Sigmoid colon (tissue), 7 donors: ENCODE data around the gene PLCB2. TPM values are rescaled to one million over a fixed set of nuclear protein-coding genes. Genes with fewer than 3 reads are reported as not detected.
A peak's percentile ranks its signal among the peaks of the same experiment; 100 is the strongest.

Experiments used
- DNase-seq: peaks from one replicate; pipeline ENCODE4 v3.0.0-alpha.2; 2019
- H3K27ac ChIP-seq, 4 donors: fragments of 200-600 bp; sonication (generic); one replicate each; pipeline ENCODE4 v1.5.1; 2016 to 2019; ENCODE audit warnings: mild to moderate bottlenecking in 1 of 4
- H3K27me3 ChIP-seq, 3 donors: fragments of 200-600 bp; sonication (generic); one replicate each; pipeline ENCODE4 v1.5.1; 2019; ENCODE audit warnings: mild to moderate bottlenecking in 1 of 3
- H3K36me3 ChIP-seq, 4 donors: fragments of 200-600 bp; sonication (generic); one replicate each; pipeline ENCODE4 v1.5.1; 2016 to 2019
- H3K4me1 ChIP-seq, 4 donors: fragments of 200-600 bp; sonication (generic); one replicate each; pipeline ENCODE4 v1.5.1; 2017 to 2019
- H3K4me3 ChIP-seq, 4 donors: fragments of 200-600 bp; sonication (generic); one replicate each; pipeline ENCODE4 v1.5.1; 2017 to 2019; ENCODE audit warnings: mild to moderate bottlenecking in 2 of 4, moderate library complexity in 1 of 4
- H3K9me3 ChIP-seq, 4 donors: fragments of 200-600 bp in 3 of 4; sonication (generic) in 3 of 4; one replicate each; pipeline versions ENCODE4 v1.5.1 to v1.6.1; 2013 to 2019
- EP300 ChIP-seq, 4 donors: sonication (generic); formaldehyde crosslinking; IDR thresholded peaks; one replicate each; pipeline ENCODE4 v1.6.1; 2017; ENCODE audit warnings: antibody characterized with exemption in 4 of 4
- POLR2A ChIP-seq, 2 donors: fragments of 450-650 bp; IDR thresholded peaks; one replicate each; pipeline ENCODE4 v1.6.1; 2016; ENCODE audit warnings: antibody characterized with exemption in 2 of 2, mild to moderate bottlenecking in 2 of 2, moderate library complexity in 2 of 2
- POLR2AphosphoS5 ChIP-seq, 4 donors: sonication (generic); formaldehyde crosslinking; IDR thresholded peaks; one replicate each; pipeline ENCODE4 v1.6.1; 2017; ENCODE audit warnings: antibody characterized with exemption in 4 of 4
- WGBS, 2 donors: extraction: QIAGEN DNeasy Blood & Tissue Kit; methylation state at CpG; one replicate each; pipeline ENCODE4 v1.1.7; 2013; 5-methylcytosine and 5-hydroxymethylcytosine counted together
- intact Hi-C: fragments of 100-400 bp; cut with DNase I; formaldehyde crosslinking; loops from one replicate; pipeline ENCODE4 v1.15.1; 2023
- polyA plus RNA-seq, 3 donors: library from polyadenylated mRNA; stranded (reverse); fragments of 200-250 nt; gene quantifications; one replicate each; pipeline ENCODE4 v1.2.3, GENCODE V29; 2013
- total RNA-seq, 4 donors: library from RNA; depleted of rRNA; stranded (reverse); fragments of >200 nt; gene quantifications; one replicate each; pipeline ENCODE4 v1.1.0, GENCODE V29; 2016
- TF ChIP-seq, protein P1 (sequence below), 4 experiments: fragments of 450-650 bp in 3 of 4; fragments of 200-600 bp in 1 of 4; IDR thresholded peaks; one replicate each; pipeline ENCODE4 v1.5.1; 2016 to 2019; ENCODE audit warnings: antibody characterized with exemption in 4 of 4, mild to moderate bottlenecking in 3 of 4, moderate library complexity in 2 of 4
- donor health status: healthy with polysubstance abuse.
- donor health status: Bipolar disorder and iron deficiency.
- donor health status: healthy.

PLCB2 gene
- total and polyA plus RNA-seq, 7 donors = 2.4 to 27.5 (median 7.2) TPM

DNA sequence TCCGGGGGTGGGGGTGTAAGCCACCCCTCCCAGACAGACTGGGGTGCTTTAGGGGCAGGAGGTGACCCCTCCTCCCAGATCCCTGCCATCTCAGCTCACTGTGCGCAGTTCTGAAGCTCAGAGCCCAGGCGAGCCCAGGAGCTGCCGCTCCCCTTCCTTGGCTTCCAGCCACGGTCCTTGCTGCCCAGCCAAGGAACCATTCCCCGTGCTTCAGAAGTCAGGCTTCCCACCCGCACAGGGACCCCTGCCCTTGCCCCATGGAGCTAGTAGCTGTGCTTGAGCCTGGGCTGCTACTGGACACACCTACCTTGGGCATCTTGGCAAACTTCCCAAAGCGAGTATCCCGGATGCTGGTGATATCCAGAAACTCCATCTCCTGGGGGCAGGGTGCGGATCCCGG, 4.8 kb downstream of the PLCB2 start:
- Histone ChIP-seq H3K36me3 (no peaks in the 10 kb centered on the region), H3K27ac (no peak overlapping the region), H3K27me3 (no peaks in the 10 kb centered on the region), H3K9me3 (no peaks in the 10 kb centered on the region), H3K4me3 (no peak overlapping the region), H3K4me1 (peaks cover 0 to 11% (median 4%) of the 10 kb centered on the region in 4 donors)
- WGBS, 2 donors = 47 to 74% methylated on average over 11 of the region's 11 CpGs
- intact Hi-C loops = no loop called here
- DNase-seq = peak; percentile 55
- TF ChIP-seq POLR2A (IDR thresholded peaks at IDR 0.05) = no peak
- TF ChIP-seq POLR2AphosphoS5 (IDR thresholded peaks at IDR 0.05) = no peak
- TF ChIP-seq, protein P1, sequence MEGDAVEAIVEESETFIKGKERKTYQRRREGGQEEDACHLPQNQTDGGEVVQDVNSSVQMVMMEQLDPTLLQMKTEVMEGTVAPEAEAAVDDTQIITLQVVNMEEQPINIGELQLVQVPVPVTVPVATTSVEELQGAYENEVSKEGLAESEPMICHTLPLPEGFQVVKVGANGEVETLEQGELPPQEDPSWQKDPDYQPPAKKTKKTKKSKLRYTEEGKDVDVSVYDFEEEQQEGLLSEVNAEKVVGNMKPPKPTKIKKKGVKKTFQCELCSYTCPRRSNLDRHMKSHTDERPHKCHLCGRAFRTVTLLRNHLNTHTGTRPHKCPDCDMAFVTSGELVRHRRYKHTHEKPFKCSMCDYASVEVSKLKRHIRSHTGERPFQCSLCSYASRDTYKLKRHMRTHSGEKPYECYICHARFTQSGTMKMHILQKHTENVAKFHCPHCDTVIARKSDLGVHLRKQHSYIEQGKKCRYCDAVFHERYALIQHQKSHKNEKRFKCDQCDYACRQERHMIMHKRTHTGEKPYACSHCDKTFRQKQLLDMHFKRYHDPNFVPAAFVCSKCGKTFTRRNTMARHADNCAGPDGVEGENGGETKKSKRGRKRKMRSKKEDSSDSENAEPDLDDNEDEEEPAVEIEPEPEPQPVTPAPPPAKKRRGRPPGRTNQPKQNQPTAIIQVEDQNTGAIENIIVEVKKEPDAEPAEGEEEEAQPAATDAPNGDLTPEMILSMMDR (IDR thresholded peaks at IDR 0.05) = no peak
- TF ChIP-seq EP300 (IDR thresholded peaks at IDR 0.05) = no peak

DNA sequence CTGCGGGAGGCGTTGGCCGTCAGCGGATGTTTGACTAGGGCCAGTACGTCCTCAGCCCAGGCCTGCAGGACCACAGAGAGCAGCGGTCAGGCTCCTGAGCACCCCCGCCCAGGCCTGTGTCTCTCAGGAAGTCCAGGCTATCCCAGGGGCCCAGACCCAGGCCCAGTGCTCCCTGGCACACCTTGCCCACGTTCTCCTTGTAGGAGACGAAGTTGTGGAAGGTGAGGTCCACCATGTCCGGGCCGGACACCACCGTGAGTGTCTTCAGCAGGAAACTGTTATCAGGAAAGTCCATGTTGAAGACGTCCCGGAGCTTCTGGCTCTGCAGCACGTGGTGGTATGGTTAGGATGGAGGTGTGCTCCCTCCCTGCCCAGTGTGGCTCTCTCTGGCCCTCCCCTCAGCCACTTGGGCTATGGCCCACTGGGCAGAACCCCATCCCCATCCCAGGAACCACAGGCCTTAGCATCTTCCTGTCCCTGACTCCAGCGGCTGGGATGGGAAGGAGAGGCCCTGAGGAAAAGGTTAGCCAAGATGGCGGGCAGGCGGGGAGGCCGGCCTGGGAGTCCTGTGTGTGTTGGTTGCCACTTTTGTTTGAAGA, 5.3 kb downstream of the PLCB2 start:
- WGBS, 2 donors = 92 to 95% methylated on average over 19 of the region's 19 CpGs
- DNase-seq = peak; percentile 52
- no peaks in the 10 kb centered on the region for H3K36me3 ChIP-seq
- TF ChIP-seq, protein P1 (IDR thresholded peaks at IDR 0.05) = no peak
- no peak for TF ChIP-seq POLR2AphosphoS5 (IDR thresholded peaks at IDR 0.05)
- no peak for TF ChIP-seq POLR2A (IDR thresholded peaks at IDR 0.05)
- TF ChIP-seq EP300 (IDR thresholded peaks at IDR 0.05) = no peak
- H3K4me1 ChIP-seq = peaks cover 0 to 5% (median 1%) of the 10 kb centered on the region in 4 donors
- H3K27ac ChIP-seq = no peak overlapping the region
- intact Hi-C loops = no loop called here
- no peaks in the 10 kb centered on the region for H3K27me3 ChIP-seq
- H3K9me3 ChIP-seq = no peaks in the 10 kb centered on the region
- no peak overlapping the region for H3K4me3 ChIP-seq

DNA sequence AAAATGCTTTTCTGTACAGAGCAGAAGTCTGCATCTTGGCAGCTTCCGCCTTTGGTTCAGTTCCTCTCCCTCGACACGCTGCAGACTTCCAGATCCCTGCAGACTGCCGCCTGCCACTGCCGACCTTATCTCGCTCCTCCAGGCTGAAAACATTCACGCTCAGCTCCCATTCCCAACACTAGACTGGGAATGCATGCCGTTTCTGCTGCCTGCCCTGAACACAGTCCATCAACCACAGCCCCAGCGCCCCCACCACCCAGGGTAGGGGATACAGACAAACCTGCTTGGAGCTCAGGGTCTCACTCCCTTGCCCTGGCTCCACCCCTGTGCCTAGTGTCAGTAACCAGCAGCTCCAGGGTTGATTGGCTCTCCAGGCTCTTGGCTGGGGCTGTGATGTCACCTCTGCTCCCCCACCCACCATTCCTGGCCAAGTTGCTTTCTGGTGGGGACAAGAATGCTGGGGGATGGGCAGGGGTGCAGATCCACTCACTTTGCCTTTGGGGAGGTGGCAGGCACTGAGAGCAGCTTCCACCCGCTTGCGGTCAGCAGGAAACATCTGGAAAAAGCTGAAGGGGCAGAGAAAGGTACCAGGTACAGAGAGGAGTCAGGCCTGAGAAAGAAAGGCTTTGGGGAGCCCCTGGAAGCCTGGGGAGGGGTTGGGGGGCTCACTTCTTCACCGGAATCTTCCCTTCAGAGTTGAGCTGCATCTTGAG, 6.1 kb downstream of the PLCB2 start:
- no peak for DNase-seq
- intact Hi-C loops = no loop called here
- peaks cover 0 to 1% (median under 1%) of the 10 kb centered on the region in 4 donors for H3K4me1 ChIP-seq
- no peaks in the 10 kb centered on the region for H3K9me3 ChIP-seq
- no peaks in the 10 kb centered on the region for H3K27me3 ChIP-seq
- H3K4me3 ChIP-seq = no peak overlapping the region
- TF ChIP-seq POLR2A (IDR thresholded peaks at IDR 0.05) = no peak
- no peak for TF ChIP-seq POLR2AphosphoS5 (IDR thresholded peaks at IDR 0.05)
- TF ChIP-seq EP300 (IDR thresholded peaks at IDR 0.05) = no peak
- TF ChIP-seq, protein P1 (IDR thresholded peaks at IDR 0.05) = no peak
- WGBS, 2 donors = 75 to 90% methylated on average over 12 of the region's 12 CpGs
- H3K27ac ChIP-seq = no peak overlapping the region
- H3K36me3 ChIP-seq = no peaks in the 10 kb centered on the region

DNA sequence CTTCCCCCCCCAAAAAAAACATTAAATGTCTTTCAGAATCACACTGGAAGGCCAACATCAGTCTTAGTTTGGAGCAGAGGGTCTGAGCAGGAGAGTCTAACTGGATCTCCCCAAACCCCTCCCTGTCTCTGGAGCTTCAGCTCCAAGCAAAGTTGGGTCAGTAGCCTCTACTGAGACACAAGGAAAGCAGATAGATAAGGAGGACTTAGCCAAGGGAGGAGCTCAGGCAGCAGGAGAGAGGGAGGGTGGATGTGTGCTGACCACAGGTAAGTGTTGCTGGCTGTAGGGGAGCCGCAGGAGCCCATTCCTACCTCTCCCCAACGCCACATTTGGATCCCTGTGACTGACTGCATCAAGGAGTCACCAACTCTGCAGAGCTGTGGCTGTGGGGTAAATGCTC, 7.0 kb downstream of the PLCB2 start:
- DNase-seq = no peak
- TF ChIP-seq EP300 (IDR thresholded peaks at IDR 0.05) (no peak), POLR2A (IDR thresholded peaks at IDR 0.05) (no peak), POLR2AphosphoS5 (IDR thresholded peaks at IDR 0.05) (no peak)
- TF ChIP-seq, protein P1 (IDR thresholded peaks at IDR 0.05) = no peak
- no peak overlapping the region for H3K4me3 ChIP-seq
- H3K27ac ChIP-seq = no peak overlapping the region
- peaks cover 0 to 10% (median 9%) of the 10 kb centered on the region in 4 donors for H3K4me1 ChIP-seq
- H3K9me3 ChIP-seq = no peaks in the 10 kb centered on the region
- 96 to 99% methylated on average over 2 of the region's 2 CpGs for WGBS, 2 donors
- intact Hi-C loops = no loop called here
- H3K36me3 ChIP-seq = no peaks in the 10 kb centered on the region
- no peaks in the 10 kb centered on the region for H3K27me3 ChIP-seq
